PC-3 (cell line): Measurements from ENCODE around the gene STXBP6. TPM values are rescaled to one million over a fixed set of nuclear protein-coding genes. Genes with fewer than 3 reads are reported as not detected.

Experiments
- ATAC-seq: fragments of 200-7000 bp; cut with Tn5 transposase; 2 replicates; pipeline ENCODE4 v1.9.1; 2020; ENCODE audit warnings: mild to moderate bottlenecking, moderate library complexity
- BruUV-seq: library from RNA; stranded (reverse); fragments of 400-500 nt; replicated peaks from 2 replicates; lab custom pipeline; 2021; lab: Mats Ljungman, UMichigan
- CTCF ChIA-PET: fragments of 300-600 bp; sonication (Branson Sonifier 250); formaldehyde crosslinking; loops from one replicate; lab custom pipeline; 2022; ENCODE audit warnings: antibody characterized with exemption; lab: Charles Lee
- POLR2A ChIA-PET: fragments of 300-600 bp; sonication (Branson Sonifier 250); formaldehyde crosslinking; loops from one replicate; lab custom pipeline; 2022; ENCODE audit warnings: antibody characterized with exemption; ENCODE audit not compliant: unreplicated experiment; lab: Charles Lee
- DNase-seq: peaks from one replicate; pipeline ENCODE4 v3.0.0-alpha.2; 2015
- H2AFZ ChIP-seq: fragments of 300-600 bp; sonication (generic); 2 replicates; pipeline ENCODE4 v1.6.0; 2016; ENCODE audit warnings: antibody characterized with exemption, low read length
- H3F3A ChIP-seq: fragments of 300-600 bp; sonication (generic); one replicate; pipeline ENCODE4 v1.6.0; 2017; ENCODE audit warnings: antibody characterized with exemption, low read length, control low read depth, mild to moderate bottlenecking; ENCODE audit not compliant: unreplicated experiment
- H3K27ac ChIP-seq: fragments of 300-600 bp; sonication (generic); 2 replicates; pipeline ENCODE4 v1.5.1; 2016; ENCODE audit warnings: mild to moderate bottlenecking, low read length
- H3K27me3 ChIP-seq: fragments of 300-600 bp; sonication (generic); 2 replicates; pipeline ENCODE4 v1.6.1; 2016; ENCODE audit warnings: low read length, mixed read lengths
- H3K36me3 ChIP-seq: fragments of 300-600 bp; sonication (generic); 2 replicates; pipeline ENCODE4 v1.6.1; 2016; ENCODE audit warnings: low read depth, mixed run types, low read length, mixed read lengths
- H3K4me1 ChIP-seq: fragments of 300-600 bp; sonication (generic); 2 replicates; pipeline ENCODE4 v1.5.1; 2016; ENCODE audit warnings: low read length; ENCODE audit not compliant: insufficient read depth
- H3K4me2 ChIP-seq: fragments of 300-600 bp; sonication (generic); 2 replicates; pipeline ENCODE4 v1.6.0; 2016; ENCODE audit warnings: low read length
- H3K4me3 ChIP-seq: fragments of 300-600 bp; sonication (generic); 2 replicates; pipeline ENCODE4 v1.5.1; 2016; ENCODE audit warnings: mild to moderate bottlenecking, low read length, mixed read lengths
- H3K79me2 ChIP-seq: fragments of 300-600 bp; sonication (generic); 2 replicates; pipeline ENCODE4 v1.6.1; 2017; ENCODE audit warnings: low read length, mixed read lengths
- H3K9ac ChIP-seq: fragments of 300-600 bp; sonication (generic); 2 replicates; pipeline ENCODE4 v1.6.0; 2016; ENCODE audit warnings: mild to moderate bottlenecking, low read length
- H3K9me2 ChIP-seq: fragments of 300-600 bp; sonication (generic); replicated peaks from 2 replicates; pipeline ENCODE4 v1.6.1; 2016; ENCODE audit warnings: mixed run types, low read length, mixed read lengths
- H3K9me3 ChIP-seq: fragments of 300-600 bp; sonication (generic); 2 replicates; pipeline ENCODE4 v1.6.1; 2016; ENCODE audit warnings: low read length, mixed read lengths
- H4K20me1 ChIP-seq: fragments of 300-600 bp; sonication (generic); 2 replicates; pipeline ENCODE4 v1.6.1; 2016; ENCODE audit warnings: low read length, mixed read lengths
- CTCF ChIP-seq: fragments of 300-600 bp; sonication (generic); conservative IDR thresholded peaks from 2 replicates; pipeline ENCODE4 v1.5.1; 2017; ENCODE audit warnings: antibody characterized with exemption, low read depth, mild to moderate bottlenecking, low read length
- EZH2 ChIP-seq: fragments of 300-600 bp; sonication (generic); IDR thresholded peaks from one replicate; pipeline ENCODE4 v1.6.1; 2017; ENCODE audit warnings: antibody characterized with exemption, mild to moderate bottlenecking, low read length; ENCODE audit not compliant: unreplicated experiment
- EZH2phosphoT487 ChIP-seq: fragments of 300-600 bp; sonication (generic); IDR thresholded peaks from 2 replicates; pipeline ENCODE4 v1.6.1; 2018; ENCODE audit warnings: mild to moderate bottlenecking, antibody characterized with exemption, low read length, borderline replicate concordance
- intact Hi-C: fragments of 100-400 bp; cut with micrococcal nuclease; formaldehyde crosslinking; loops from 2 replicates; pipeline ENCODE4 v1.9.0; 2023
- total RNA-seq: library from RNA; depleted of rRNA; stranded (reverse); fragments of >200 nt; gene quantifications from 2 replicates; pipeline ENCODE4 v1.2.3, GENCODE V29; 2014

STXBP6 gene
- total RNA-seq, 1 experiment from 2014 or later: 0.40 TPM

GRCh38 chr14:24974591-24975374 is 75.2 kb downstream of the STXBP6 start:
- H2AFZ ChIP-seq: no peak overlapping the region
- ChIA-PET CTCF (no interaction called here), POLR2A (no interaction called here)
- no peak overlapping the region for H3K9ac ChIP-seq
- H4K20me1 ChIP-seq: no peaks in the 10 kb centered on the region
- no peak overlapping the region for H3K4me3 ChIP-seq
- 0 out of 2 replicates have a peak, but pooled peaks cover 4% of the 10 kb centered on the region for H3K9me3 ChIP-seq
- intact Hi-C loops: no loop called here
- H3K4me2 ChIP-seq: no peak overlapping the region
- H3K27me3 ChIP-seq: no peaks in the 10 kb centered on the region
- H3K36me3 ChIP-seq: no peaks in the 10 kb centered on the region
- BruUV-seq: no TSS peak
- no peak overlapping the region for H3K27ac ChIP-seq
- H3K4me1 ChIP-seq: no peaks in the 10 kb centered on the region
- no peak for TF ChIP-seq EZH2
- TF ChIP-seq CTCF: no peak
- no peak for TF ChIP-seq EZH2phosphoT487
- no peak for ATAC-seq
- H3K9me2 ChIP-seq: no peaks in the 10 kb centered on the region
- no peak for DNase-seq
- H3F3A ChIP-seq: no peaks in the 10 kb centered on the region
- no peaks in the 10 kb centered on the region for H3K79me2 ChIP-seq

GRCh38 chr14:24972844-24973243 is 77.1 kb downstream of the STXBP6 start:
- no peaks in the 10 kb centered on the region for H3K4me1 ChIP-seq
- H3K9ac ChIP-seq: no peak overlapping the region
- intact Hi-C loops: no loop called here
- no peak overlapping the region for H3K4me2 ChIP-seq
- H3K27me3 ChIP-seq: no peaks in the 10 kb centered on the region
- no peaks in the 10 kb centered on the region for H3K36me3 ChIP-seq
- no peaks in the 10 kb centered on the region for H3K9me2 ChIP-seq
- H3K4me3 ChIP-seq: no peak overlapping the region
- ChIA-PET CTCF (no interaction called here), POLR2A (no interaction called here)
- no peak overlapping the region for H3K27ac ChIP-seq
- H3K79me2 ChIP-seq: no peaks in the 10 kb centered on the region
- H3F3A ChIP-seq: no peaks in the 10 kb centered on the region
- no TSS peak for BruUV-seq
- no peaks in the 10 kb centered on the region for H4K20me1 ChIP-seq
- no peak overlapping the region for H2AFZ ChIP-seq
- no peak for DNase-seq
- no peaks in the 10 kb centered on the region for H3K9me3 ChIP-seq
- no peak for ATAC-seq
- TF ChIP-seq EZH2phosphoT487: no peak
- no peak for TF ChIP-seq CTCF
- no peak for TF ChIP-seq EZH2

GRCh38 chr14:24971255-24971654 is 78.7 kb downstream of the STXBP6 start:
- ChIA-PET POLR2A (no interaction called here), CTCF (no interaction called here)
- intact Hi-C loops: no loop called here
- no peak overlapping the region for H3K4me3 ChIP-seq
- no peaks in the 10 kb centered on the region for H3K9me3 ChIP-seq
- BruUV-seq: no TSS peak
- no peak overlapping the region for H3K4me2 ChIP-seq
- no peaks in the 10 kb centered on the region for H3K9me2 ChIP-seq
- H3K27me3 ChIP-seq: no peaks in the 10 kb centered on the region
- H3K79me2 ChIP-seq: no peaks in the 10 kb centered on the region
- no peaks in the 10 kb centered on the region for H3F3A ChIP-seq
- H3K9ac ChIP-seq: no peak overlapping the region
- no peaks in the 10 kb centered on the region for H4K20me1 ChIP-seq
- no peaks in the 10 kb centered on the region for H3K4me1 ChIP-seq
- H3K27ac ChIP-seq: no peak overlapping the region
- ATAC-seq: no peak
- H2AFZ ChIP-seq: no peak overlapping the region
- TF ChIP-seq EZH2phosphoT487 (no peak), EZH2 (no peak), CTCF (no peak)
- no peak for DNase-seq
- no peaks in the 10 kb centered on the region for H3K36me3 ChIP-seq
